GM19324 (cell line): ENCODE data around the gene REEP6.

Source experiments
- ATAC-seq: cut with Tn5 transposase; IDR thresholded peaks from one replicate; pipeline ENCODE4 v1.9.1; 2021; ENCODE audit warnings: mild to moderate bottlenecking, moderate library complexity; ENCODE audit not compliant: unreplicated experiment, low FRiP score

The REEP6 gene

GRCh38 chr19:1456121-1456900 lies 34.7 kb upstream of the REEP6 start:
- ATAC-seq: no peak

- ATAC-seq: no peak
These were observed 33.8 kb upstream of the REEP6 start for GRCh38 chr19:1457031-1457739.

GRCh38 chr19:1457892-1458291 lies 33.1 kb upstream of the REEP6 start:
- no peak for ATAC-seq

- no peak for ATAC-seq
These were observed 31.5 kb upstream of the REEP6 start for GRCh38 chr19:1459479-1459878.

- no peak for ATAC-seq
These were observed 30.7 kb upstream of the REEP6 start for GRCh38 chr19:1460033-1460995.

GRCh38 chr19:1461862-1462261 lies 29.1 kb upstream of the REEP6 start:
- no peak for ATAC-seq

- ATAC-seq: no peak
These were observed 25.6 kb upstream of the REEP6 start for GRCh38 chr19:1465191-1466016.

GRCh38 chr19:1466018-1466460 lies 24.9 kb upstream of the REEP6 start:
- no peak for ATAC-seq

- ATAC-seq: no peak
These were observed 24.3 kb upstream of the REEP6 start for GRCh38 chr19:1466461-1467214.

- ATAC-seq: no peak
These were observed 23.8 kb upstream of the REEP6 start for GRCh38 chr19:1467215-1467489.

- no peak for ATAC-seq
These were observed 23.3 kb upstream of the REEP6 start for GRCh38 chr19:1467490-1468273.

GRCh38 chr19:1468274-1468820 lies 22.6 kb upstream of the REEP6 start:
- no peak for ATAC-seq

GRCh38 chr19:1468821-1469254 lies 22.1 kb upstream of the REEP6 start:
- ATAC-seq: no peak

GRCh38 chr19:1469255-1470054 lies 21.5 kb upstream of the REEP6 start:
- ATAC-seq: no peak

GRCh38 chr19:1470055-1470304 lies 21.0 kb upstream of the REEP6 start:
- no peak for ATAC-seq

- ATAC-seq: no peak
These were observed 20.5 kb upstream of the REEP6 start for GRCh38 chr19:1470305-1471009.

GRCh38 chr19:1471010-1471514 lies 19.9 kb upstream of the REEP6 start:
- no peak for ATAC-seq
